GM18517 (cell line): ENCODE data around the gene ZBP1.

ENCODE experiments used
- ATAC-seq: cut with Tn5 transposase; IDR thresholded peaks from one replicate; pipeline ENCODE4 v1.9.1; 2021; ENCODE audit warnings: mild to moderate bottlenecking, moderate library complexity; ENCODE audit not compliant: unreplicated experiment

ZBP1 gene

DNA sequence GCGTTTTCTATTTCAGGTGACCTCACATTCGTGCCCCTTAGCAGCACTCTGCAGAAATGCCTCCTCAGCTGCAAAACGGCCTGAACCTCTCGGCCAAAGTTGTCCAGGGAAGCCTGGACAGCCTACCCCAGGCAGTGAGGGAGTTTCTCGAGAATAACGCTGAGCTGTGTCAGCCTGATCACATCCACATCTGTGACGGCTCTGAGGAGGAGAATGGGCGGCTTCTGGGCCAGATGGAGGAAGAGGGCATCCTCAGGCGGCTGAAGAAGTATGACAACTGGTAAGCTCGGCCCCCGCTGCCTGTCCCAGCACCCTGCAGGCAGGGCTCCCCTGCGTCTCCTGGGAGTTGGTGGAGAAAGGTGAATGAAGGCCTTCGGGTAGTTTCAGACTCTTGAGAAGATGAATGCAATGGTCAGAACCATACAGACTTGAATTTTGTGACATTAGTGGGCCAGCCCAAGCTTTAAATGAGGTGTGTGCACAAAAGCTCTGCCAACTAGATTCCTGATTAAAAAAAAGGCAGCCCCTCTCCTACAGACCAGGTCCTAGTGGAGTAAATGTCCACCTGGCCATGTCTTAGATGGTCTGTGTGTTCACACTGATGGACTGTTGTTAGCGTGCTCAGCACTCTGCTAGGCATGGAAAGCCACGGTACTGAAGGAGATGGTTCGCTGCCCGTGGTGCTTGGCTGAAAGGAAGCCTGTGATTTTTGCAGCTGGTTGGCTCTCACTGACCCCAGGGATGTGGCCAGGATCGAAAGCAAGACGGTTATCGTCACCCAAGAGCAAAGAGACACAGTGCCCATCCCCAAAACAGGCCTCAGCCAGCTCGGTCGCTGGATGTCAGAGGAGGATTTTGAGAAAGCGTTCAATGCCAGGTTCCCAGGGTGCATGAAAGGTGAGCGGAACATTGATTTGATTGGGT lies 58.6 kb downstream of the ZBP1 start:
- no peak for ATAC-seq

DNA sequence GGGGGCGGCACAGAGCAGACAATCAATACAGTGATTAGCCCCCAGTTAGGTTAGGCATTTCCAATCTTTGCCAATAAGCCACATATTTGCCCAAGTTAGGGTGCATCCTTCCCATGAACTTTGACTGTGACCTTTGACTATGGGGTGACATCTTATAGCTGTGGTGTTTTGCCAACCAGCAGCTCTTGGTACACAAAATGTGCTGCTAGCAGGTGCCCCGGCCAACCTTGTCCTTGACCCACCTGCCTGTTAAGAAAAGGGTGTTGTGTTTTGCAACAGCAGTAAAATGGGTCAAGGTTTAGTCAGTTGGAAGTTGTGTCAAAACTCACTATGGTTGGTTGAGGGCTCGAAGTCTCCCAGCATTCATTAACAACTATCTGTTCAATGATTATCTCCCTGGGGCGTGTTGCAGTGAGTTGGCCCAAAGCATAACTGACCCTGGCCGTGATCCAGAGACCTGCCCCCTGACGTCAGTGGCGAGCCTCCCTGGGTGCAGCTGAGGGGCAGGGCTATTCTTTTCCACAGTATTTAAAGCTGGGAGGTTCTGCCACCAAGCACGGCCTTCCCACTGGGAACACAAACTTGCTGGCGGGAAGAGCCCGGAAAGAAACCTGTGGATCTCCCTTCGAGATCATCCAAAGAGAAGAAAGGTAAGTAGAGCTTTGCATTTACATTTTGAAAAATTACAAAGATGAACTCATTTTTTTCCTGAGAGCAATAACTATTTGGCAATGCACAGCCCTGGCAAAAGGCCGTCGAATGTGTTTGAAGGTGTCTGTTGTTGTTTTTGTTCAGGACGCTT lies 59.5 kb downstream of the ZBP1 start, which contains the start of gene PCK1:
Gene PCK1, plus strand, starts transcription at position 557 of the 802 bp plus-strand sequence. CDS start 302 bp downstream, outside the sequence.
- ATAC-seq: no peak

DNA sequence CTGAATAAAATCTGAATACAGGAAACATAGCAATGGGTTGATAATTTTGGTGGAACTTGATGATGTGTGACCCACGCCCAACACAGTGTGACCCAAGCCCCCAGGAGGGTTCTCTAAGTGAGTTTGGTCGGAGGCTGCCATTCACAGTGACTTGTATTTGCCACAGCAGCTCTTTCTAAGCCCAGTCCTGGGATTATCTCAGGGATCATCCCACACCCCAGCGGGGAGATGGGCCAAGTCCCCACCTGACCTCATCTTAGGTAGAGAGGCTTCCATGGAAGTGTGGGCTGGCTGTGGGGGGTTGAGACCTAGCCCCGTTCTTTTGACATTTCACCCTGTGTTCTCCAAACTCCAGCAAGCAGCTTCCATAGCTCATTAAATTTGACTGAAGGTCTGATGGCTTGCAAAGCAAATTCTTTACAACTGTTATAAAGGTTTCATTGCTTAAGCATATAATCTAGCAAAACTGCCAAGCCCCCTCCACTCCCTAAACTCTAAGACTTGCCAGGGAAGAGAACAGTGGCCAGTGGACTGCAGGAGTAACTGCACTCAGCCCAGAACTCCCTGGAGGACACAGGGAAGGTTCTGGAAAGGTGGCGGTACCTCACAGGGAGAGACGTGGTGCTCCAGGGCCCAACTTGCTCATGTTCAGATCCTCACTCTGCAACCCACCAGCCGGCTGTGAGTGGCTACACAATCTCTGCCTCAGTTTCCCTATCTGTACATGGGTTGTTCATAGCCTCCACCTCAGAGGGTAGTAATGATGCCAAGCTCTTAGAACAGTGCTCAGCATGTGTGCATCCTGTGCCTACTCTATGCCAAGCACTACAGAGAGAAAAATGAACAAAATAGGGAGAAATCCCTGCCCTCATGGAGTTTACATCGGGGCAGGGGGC lies 60.3 kb downstream of the ZBP1 start:
- ATAC-seq: no peak

DNA sequence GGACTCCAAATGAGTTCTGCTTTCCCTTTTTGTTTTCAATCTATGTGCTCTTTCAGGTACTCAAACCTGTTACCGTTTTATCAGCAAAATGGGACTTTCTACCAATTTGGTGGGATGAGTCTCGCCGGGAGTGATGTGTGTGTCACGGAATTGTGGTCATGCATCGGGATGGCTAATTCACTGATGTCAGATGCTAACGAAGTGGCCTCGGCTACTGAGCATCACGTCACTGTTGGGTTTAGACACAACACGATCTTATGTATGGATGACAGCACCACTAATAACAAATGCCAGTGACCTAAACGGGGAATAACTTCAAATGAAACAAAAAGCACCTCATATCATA lies 61.0 kb downstream of the ZBP1 start:
- no peak for ATAC-seq

DNA sequence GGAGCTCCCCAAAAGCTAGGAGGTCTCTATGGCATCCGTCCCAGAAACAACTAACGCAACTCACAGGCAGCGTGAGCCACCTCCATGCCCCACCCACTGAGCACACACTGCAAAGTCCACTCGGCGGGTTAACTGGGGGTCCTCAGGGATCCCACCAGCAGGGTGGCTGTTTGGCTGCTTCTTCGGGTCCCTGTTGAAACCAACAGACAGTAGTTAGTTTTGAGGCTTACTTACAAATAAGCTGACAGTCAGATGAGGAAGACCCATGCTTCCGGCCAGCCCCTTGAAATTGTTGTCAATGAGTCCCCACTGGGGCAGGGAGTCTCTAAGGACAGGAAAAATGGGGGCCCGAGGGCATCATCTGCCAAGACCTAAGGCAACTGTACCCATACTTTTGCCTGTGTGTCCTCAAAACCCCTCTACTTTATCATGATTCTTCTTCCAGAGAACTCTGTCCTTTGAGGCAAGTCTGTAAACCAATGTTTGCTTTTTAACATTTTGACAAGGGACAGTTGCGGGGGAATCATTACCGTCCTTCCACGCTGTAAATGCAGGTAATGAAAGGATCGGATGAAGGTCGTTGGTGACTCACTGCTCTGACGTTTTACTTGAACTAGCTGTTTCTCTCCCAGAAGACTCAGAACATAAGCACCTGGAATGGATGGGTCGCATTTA lies 61.5 kb downstream of the ZBP1 start:
- ATAC-seq: no peak

DNA sequence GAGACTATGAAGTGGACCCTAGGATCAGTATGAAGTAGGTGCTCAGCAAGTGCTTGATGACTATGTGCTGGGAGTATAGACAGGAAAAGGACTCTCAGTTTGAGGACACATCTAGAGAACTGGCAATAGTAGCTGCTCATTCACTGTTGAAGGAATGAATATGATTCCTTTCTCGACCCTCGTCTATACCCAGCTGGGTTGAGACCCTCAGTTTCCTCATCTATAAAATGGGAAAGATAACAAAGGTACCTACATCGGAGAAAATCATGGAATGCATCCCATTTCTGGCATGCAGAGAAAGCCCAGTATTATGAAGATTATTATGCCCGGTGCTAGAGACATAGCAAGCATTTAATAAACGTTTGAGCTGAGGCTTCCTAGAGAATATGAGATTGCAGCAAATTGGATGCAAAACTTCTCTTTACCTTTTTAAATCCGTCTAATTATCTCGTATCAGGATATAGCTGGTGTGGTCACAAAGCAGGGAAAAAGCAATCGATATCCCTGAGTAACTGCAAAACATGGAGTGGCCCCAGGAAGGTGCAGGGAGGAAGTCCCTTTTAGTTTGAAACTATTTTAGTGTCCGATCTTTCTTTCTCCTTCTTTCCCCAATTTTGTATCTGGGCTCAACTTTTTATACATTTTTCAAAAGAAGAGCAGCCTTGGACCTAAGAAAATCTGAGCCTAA lies 62.2 kb downstream of the ZBP1 start:
- no peak for ATAC-seq

DNA sequence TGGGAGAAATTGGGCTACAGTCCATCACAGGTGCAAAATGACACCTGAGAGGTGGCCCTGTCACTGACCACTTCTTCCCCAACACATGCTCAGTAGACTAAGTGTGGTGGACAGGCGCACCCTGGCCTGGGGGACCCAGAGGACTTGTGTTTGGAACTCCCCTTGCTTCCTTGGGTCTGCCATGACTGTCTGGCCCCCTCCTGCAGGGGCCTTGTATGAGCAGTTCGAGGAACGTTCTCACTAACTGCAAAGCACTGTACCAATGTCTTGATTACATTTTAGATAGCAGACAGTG lies 63.3 kb downstream of the ZBP1 start:
- no peak for ATAC-seq

DNA sequence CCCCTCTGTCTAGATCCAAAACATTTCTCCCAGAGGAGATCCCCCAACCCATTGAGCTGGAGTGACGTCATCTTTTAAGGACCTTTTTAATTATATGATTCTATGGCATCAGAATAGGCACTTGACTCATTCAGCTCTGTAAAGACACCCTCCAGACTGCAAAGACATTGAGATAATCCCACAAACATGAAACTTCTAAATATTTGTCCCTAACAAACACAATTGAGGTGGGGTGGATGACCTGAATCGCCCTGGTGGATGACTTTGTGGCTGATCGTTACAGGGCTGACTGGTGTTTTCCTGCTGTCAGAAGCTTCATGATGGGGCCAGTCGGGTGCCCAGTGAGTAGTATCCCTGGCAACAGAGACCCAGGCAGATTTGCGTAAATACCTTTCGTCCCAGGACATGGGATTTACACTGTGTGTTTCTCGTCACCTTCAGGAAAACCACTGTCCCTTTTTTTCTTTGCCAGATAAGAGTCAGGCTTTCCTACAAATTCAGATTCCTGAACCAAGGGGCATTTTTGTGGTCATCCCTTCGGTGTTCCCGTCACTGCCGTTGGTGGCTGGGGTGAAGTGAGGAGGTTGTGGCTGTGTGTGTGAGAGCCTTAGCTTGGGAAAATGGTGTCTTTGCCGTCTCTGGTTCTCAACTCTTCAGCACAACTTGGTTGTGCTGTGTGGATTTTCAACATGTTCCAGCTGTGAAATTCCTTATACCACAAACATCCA lies 64.6 kb downstream of the ZBP1 start:
- no peak for ATAC-seq
